ENCODE measurements around the gene NIFK.

Gene NIFK

DNA sequence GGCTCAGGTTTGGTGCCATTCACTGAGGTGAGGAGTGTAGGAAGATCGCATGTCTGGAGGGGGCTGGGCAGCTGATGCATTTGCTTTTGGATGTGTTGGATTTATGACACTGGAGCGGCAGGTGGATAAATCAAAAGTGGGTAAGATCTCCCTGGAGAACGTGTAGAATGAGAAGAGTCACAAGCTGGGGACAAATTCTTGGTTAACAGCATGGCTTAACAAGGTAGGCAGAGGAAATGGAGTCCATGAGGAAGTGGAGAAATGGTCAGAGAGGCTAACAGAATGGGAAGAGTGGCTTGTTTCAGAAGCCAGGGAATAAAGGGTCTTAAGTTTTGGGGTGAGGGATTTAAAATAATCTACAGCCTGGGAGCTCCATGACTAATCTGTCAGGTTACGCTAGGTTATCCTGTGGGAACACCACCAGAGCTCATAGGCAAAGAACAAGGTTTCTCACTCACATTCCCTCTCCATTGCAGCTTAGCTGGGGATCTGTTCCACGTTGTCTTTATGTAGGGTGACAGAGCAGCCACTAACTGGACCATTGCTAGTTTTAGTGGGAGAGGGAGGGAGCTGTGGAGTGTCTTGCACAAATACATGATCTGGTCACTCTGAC lies 31.6 kb upstream of the NIFK start:
- Histone ChIP-seq H3K14ac (ENCODE audit: low read length) (no peak overlapping the region), H3K36me3 (replicated peaks in 1 of 2; ENCODE audit: control insufficient read depth in 2 of 2, insufficient read depth in 2 of 2, low read length in 2 of 2) (peaks cover 19 to 64% of the 10 kb centered on the region in 2 donors), H2AK5ac (ENCODE audit: low read depth, low read length) (no peak overlapping the region), H2BK5ac (ENCODE audit: low read length) (no peak overlapping the region), H4K91ac (ENCODE audit: low read depth, low read length, poor library complexity) (no peak overlapping the region), H2BK12ac (ENCODE audit: low read length) (no peak overlapping the region), H2AFZ (ENCODE audit: low read length) (no peak overlapping the region), H3K9me3 (replicated peaks in 1 of 2; ENCODE audit: control insufficient read depth in 2 of 2, insufficient read depth in 1 of 2, low read depth in 1 of 2, low read length in 2 of 2) (no peaks in the 10 kb centered on the region), H3K9ac (ENCODE audit: low read depth, low read length, poor library complexity) (no peak overlapping the region), H2BK120ac (ENCODE audit: low read depth, low read length) (no peak overlapping the region), H3K4me2 (ENCODE audit: insufficient read depth, low read length, poor library complexity, severe bottlenecking) (no peak overlapping the region), H3K4me1 (ENCODE audit: control insufficient read depth in 2 of 2, insufficient read depth in 1 of 2, low read depth in 1 of 2, low read length in 2 of 2) (peaks cover 0 to 5% of the 10 kb centered on the region in 2 donors), H3K79me1 (ENCODE audit: low read depth, low read length) (peaks cover 2% of the 10 kb centered on the region), H3K27me3 (ENCODE audit: control insufficient read depth in 3 of 3, insufficient read depth in 3 of 3, low read depth in 1 of 3, low read length in 3 of 3) (no peaks in the 10 kb centered on the region), H3K27ac (replicated peaks; ENCODE audit: low read length) (no peak overlapping the region), H3K4me3 (ENCODE audit: low read length in 2 of 2) (no peak overlapping the region), H4K8ac (ENCODE audit: low read depth, low read length) (no peak overlapping the region), H3K23ac (ENCODE audit: low read depth, low read length, poor library complexity) (no peak overlapping the region), H2BK15ac (ENCODE audit: low read length) (no peak overlapping the region), H3K18ac (ENCODE audit: low read length) (no peak overlapping the region), H3K4ac (ENCODE audit: low read length) (no peak overlapping the region)
- no CpG with 5 or more reads among the region's 5 CpGs for WGBS, 2 donors (ENCODE audit: extremely low coverage in 2 of 2, insufficient read length in 2 of 2, insufficient replicate concordance in 1 of 2)
- DNase-seq (ENCODE audit: low spot score): no peak

DNA sequence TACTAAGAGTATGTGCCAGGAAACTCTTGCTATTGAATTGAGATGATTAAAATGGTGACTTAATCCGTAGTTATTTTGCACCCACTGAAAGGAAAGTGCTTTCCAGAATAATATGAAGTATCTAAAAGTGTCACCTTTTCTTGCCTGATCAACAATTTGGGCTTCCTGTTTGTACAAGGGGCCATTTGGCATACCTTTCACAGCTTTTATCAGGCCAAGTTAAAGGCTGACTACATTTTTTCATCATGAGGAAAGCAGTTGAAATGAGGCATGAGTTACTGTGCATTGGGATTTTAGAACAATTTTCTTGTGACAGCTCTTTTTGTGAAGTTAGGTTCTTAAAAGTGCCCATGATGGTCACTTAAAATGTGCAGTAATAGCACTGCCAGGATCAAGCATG lies 29.9 kb upstream of the NIFK start:
- WGBS, 2 donors (ENCODE audit: extremely low coverage in 2 of 2, insufficient read length in 2 of 2, insufficient replicate concordance in 1 of 2): no CpG with 5 or more reads among the region's 1 CpG
- Histone ChIP-seq H4K91ac (ENCODE audit: low read depth, low read length, poor library complexity) (no peak overlapping the region), H2BK5ac (ENCODE audit: low read length) (no peak overlapping the region), H2BK15ac (ENCODE audit: low read length) (no peak overlapping the region), H3K4ac (ENCODE audit: low read length) (no peak overlapping the region), H3K27me3 (ENCODE audit: control insufficient read depth in 3 of 3, insufficient read depth in 3 of 3, low read depth in 1 of 3, low read length in 3 of 3) (no peaks in the 10 kb centered on the region), H3K27ac (replicated peaks; ENCODE audit: low read length) (no peak overlapping the region), H3K4me3 (ENCODE audit: low read length in 2 of 2) (no peak overlapping the region), H3K14ac (ENCODE audit: low read length) (no peak overlapping the region), H3K9ac (ENCODE audit: low read depth, low read length, poor library complexity) (no peak overlapping the region), H3K18ac (ENCODE audit: low read length) (no peak overlapping the region), H3K9me3 (replicated peaks in 1 of 2; ENCODE audit: control insufficient read depth in 2 of 2, insufficient read depth in 1 of 2, low read depth in 1 of 2, low read length in 2 of 2) (no peaks in the 10 kb centered on the region), H3K4me1 (ENCODE audit: control insufficient read depth in 2 of 2, insufficient read depth in 1 of 2, low read depth in 1 of 2, low read length in 2 of 2) (no peaks in the 10 kb centered on the region), H3K4me2 (ENCODE audit: insufficient read depth, low read length, poor library complexity, severe bottlenecking) (no peak overlapping the region), H2BK120ac (ENCODE audit: low read depth, low read length) (no peak overlapping the region), H2BK12ac (ENCODE audit: low read length) (no peak overlapping the region), H4K8ac (ENCODE audit: low read depth, low read length) (no peak overlapping the region), H3K79me1 (ENCODE audit: low read depth, low read length) (peaks cover 2% of the 10 kb centered on the region), H3K23ac (ENCODE audit: low read depth, low read length, poor library complexity) (no peak overlapping the region), H2AFZ (ENCODE audit: low read length) (no peak overlapping the region), H3K36me3 (replicated peaks in 1 of 2; ENCODE audit: control insufficient read depth in 2 of 2, insufficient read depth in 2 of 2, low read length in 2 of 2) (peaks cover 19 to 77% of the 10 kb centered on the region in 2 donors), H2AK5ac (ENCODE audit: low read depth, low read length) (no peak overlapping the region)
- DNase-seq (ENCODE audit: low spot score): no peak

DNA sequence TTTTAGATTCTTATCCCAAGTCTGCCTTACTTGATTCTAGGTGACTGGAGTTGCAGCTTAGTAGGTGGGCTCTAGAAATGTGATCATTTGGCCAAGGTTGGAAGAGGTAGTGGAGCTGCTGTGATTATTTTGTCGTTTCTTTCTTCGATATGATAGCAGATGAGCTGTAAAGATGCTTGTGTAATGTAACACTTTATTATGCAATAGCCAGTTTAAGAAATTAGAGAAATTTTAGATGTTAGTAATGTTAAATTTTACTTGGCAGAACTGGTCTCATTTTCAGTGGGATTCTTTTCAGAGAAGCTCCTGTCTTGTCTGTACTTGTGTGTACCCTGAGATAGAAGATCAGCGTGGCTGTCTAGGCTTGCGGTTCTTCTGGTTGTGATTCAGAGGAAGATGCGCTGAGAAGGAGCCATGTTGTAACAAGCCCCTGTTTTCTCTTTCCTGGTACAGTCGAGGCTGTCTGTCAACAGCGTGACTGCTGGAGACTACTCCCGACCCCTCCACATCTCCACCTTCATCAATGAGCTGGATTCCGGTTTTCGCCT lies 28.1 kb upstream of the NIFK start:
- H2BK120ac ChIP-seq (ENCODE audit: low read depth, low read length): no peak overlapping the region
- no peak overlapping the region for H2AFZ ChIP-seq (ENCODE audit: low read length)
- no peak overlapping the region for H3K18ac ChIP-seq (ENCODE audit: low read length)
- peaks cover 2% of the 10 kb centered on the region for H3K79me1 ChIP-seq (ENCODE audit: low read depth, low read length)
- no peak overlapping the region for H2AK5ac ChIP-seq (ENCODE audit: low read depth, low read length)
- no peak overlapping the region for H3K4me3 ChIP-seq (ENCODE audit: low read length in 2 of 2)
- H2BK12ac ChIP-seq (ENCODE audit: low read length): no peak overlapping the region
- no peak overlapping the region for H3K14ac ChIP-seq (ENCODE audit: low read length)
- DNase-seq (ENCODE audit: low spot score): no peak
- H3K4me2 ChIP-seq (ENCODE audit: insufficient read depth, low read length, poor library complexity, severe bottlenecking): no peak overlapping the region
- H4K8ac ChIP-seq (ENCODE audit: low read depth, low read length): no peak overlapping the region
- H3K36me3 ChIP-seq (replicated peaks in 1 of 2; ENCODE audit: control insufficient read depth in 2 of 2, insufficient read depth in 2 of 2, low read length in 2 of 2): peaks cover 20 to 95% of the 10 kb centered on the region in 2 donors
- no peak overlapping the region for H3K27ac ChIP-seq (replicated peaks; ENCODE audit: low read length)
- no peaks in the 10 kb centered on the region for H3K9me3 ChIP-seq (replicated peaks in 1 of 2; ENCODE audit: control insufficient read depth in 2 of 2, insufficient read depth in 1 of 2, low read depth in 1 of 2, low read length in 2 of 2)
- no peaks in the 10 kb centered on the region for H3K4me1 ChIP-seq (ENCODE audit: control insufficient read depth in 2 of 2, insufficient read depth in 1 of 2, low read depth in 1 of 2, low read length in 2 of 2)
- H3K23ac ChIP-seq (ENCODE audit: low read depth, low read length, poor library complexity): no peak overlapping the region
- H3K9ac ChIP-seq (ENCODE audit: low read depth, low read length, poor library complexity): no peak overlapping the region
- WGBS, 2 donors (ENCODE audit: extremely low coverage in 2 of 2, insufficient read length in 2 of 2, insufficient replicate concordance in 1 of 2): no CpG with 5 or more reads among the region's 10 CpGs
- H3K27me3 ChIP-seq (ENCODE audit: control insufficient read depth in 3 of 3, insufficient read depth in 3 of 3, low read depth in 1 of 3, low read length in 3 of 3): no peaks in the 10 kb centered on the region
- no peak overlapping the region for H4K91ac ChIP-seq (ENCODE audit: low read depth, low read length, poor library complexity)
- no peak overlapping the region for H2BK5ac ChIP-seq (ENCODE audit: low read length)
- no peak overlapping the region for H3K4ac ChIP-seq (ENCODE audit: low read length)
- H2BK15ac ChIP-seq (ENCODE audit: low read length): no peak overlapping the region

DNA sequence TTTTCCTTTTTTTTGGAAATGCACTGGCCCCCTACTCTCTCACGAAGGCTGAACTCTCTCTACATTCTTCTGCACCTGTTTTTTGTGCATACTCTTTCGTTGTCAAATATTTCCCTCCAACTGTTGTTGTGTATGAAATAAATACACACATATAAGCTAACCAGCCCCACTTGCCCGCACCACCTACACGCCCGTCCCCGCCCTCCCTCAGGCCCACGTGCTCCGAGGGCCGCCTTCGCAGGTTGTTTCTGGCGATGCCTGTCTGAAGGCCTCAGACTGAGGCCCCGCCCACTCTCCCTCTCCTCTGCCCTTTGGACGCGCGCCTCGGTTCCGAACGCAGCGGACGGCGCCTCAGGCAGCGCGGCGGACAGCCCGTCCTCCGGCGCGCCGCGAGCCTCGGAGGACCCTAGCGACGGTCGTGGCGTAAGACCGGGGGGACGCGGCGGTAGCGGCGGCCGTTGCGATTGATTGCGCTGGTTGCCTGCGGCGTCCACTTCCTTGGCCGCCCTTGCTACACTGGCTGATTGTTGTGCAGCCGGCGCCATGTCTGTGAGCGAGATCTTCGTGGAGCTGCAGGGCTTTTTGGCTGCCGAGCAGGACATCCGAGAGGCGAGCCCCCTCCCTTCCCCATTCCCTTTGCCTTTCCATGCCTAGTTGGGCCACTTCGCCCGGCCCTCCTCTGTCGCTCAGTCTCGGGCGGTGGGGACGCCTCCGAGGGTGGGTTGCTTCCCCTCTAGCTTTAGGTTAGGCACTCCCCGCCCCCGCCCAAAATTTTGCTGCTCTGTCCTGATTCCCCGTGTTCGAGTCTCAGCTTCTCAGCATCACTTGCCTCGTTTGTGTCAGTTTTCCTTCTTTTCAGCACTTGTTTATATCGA lies 18.8 kb upstream of the NIFK start, which contains the start of gene TSN:
Gene TSN (plus strand): TSS at position 415 of the 875 bp plus-strand sequence. CDS start 129 bp downstream, at position 544.
- H2AK5ac ChIP-seq (ENCODE audit: low read depth, low read length): no peak within 1 kb of the TSS
- no CpG with 5 or more reads among the region's 67 CpGs for WGBS, 2 donors (ENCODE audit: extremely low coverage in 2 of 2, insufficient read length in 2 of 2, insufficient replicate concordance in 1 of 2)
- peak within 1 kb of the TSS; percentile 71 to 96 for H3K4me3 ChIP-seq (ENCODE audit: low read length in 2 of 2)

More for the DNA sequence above, 18.8 kb upstream of the NIFK start, which contains the start of gene TSN:
- Histone ChIP-seq H3K36me3 (replicated peaks in 1 of 2; ENCODE audit: control insufficient read depth in 2 of 2, insufficient read depth in 2 of 2, low read length in 2 of 2) (peaks cover 4 to 34% of the 10 kb centered on the region in 2 donors), H3K27me3 (ENCODE audit: control insufficient read depth in 3 of 3, insufficient read depth in 3 of 3, low read depth in 1 of 3, low read length in 3 of 3) (no peaks in the 10 kb centered on the region), H2BK5ac (ENCODE audit: low read length) (no peak within 1 kb of the TSS), H3K18ac (ENCODE audit: low read length) (peak within 1 kb of the TSS; percentile 68), H3K4me1 (ENCODE audit: control insufficient read depth in 2 of 2, insufficient read depth in 1 of 2, low read depth in 1 of 2, low read length in 2 of 2) (peaks cover 0 to 9% of the 10 kb centered on the region in 2 donors), H3K9ac (ENCODE audit: low read depth, low read length, poor library complexity) (peak within 1 kb of the TSS; percentile 89), H2BK15ac (ENCODE audit: low read length) (no peak within 1 kb of the TSS), H2BK120ac (ENCODE audit: low read depth, low read length) (no peak within 1 kb of the TSS), H2AFZ (ENCODE audit: low read length) (peak within 1 kb of the TSS; percentile 84), H3K4me2 (ENCODE audit: insufficient read depth, low read length, poor library complexity, severe bottlenecking) (peak within 1 kb of the TSS; percentile 69), H3K14ac (ENCODE audit: low read length) (no peak within 1 kb of the TSS), H3K23ac (ENCODE audit: low read depth, low read length, poor library complexity) (peak within 1 kb of the TSS; percentile 94), H3K79me1 (ENCODE audit: low read depth, low read length) (peaks cover 7% of the 10 kb centered on the region), H4K8ac (ENCODE audit: low read depth, low read length) (peak within 1 kb of the TSS; percentile 95), H3K4ac (ENCODE audit: low read length) (no peak within 1 kb of the TSS), H3K9me3 (replicated peaks in 1 of 2; ENCODE audit: control insufficient read depth in 2 of 2, insufficient read depth in 1 of 2, low read depth in 1 of 2, low read length in 2 of 2) (no peaks in the 10 kb centered on the region), H2BK12ac (ENCODE audit: low read length) (no peak within 1 kb of the TSS), H3K27ac (replicated peaks; ENCODE audit: low read length) (peak within 1 kb of the TSS; percentile 63), H4K91ac (ENCODE audit: low read depth, low read length, poor library complexity) (no peak within 1 kb of the TSS)
- DNase-seq (ENCODE audit: low spot score): peak; percentile 96

Data from neuronal stem cell (in vitro differentiated cells).